PFSK-1 (cell line): ENCODE measurements around the gene SRRM1.

Source experiments
- FOXP2 ChIP-seq: optimal IDR thresholded peaks from 2 replicates; pipeline ENCODE3; 2011; ENCODE audit warnings: borderline replicate concordance, control low read depth, inconsistent platforms; ENCODE audit not compliant: insufficient read depth; ENCODE audit errors: extremely low read length, extremely low read depth
- POLR2AphosphoS5 ChIP-seq: IDR thresholded peaks from 2 replicates; pipeline ENCODE4 v1.6.1; 2012; ENCODE audit warnings: low read depth, mild to moderate bottlenecking, control low read depth, low read length, moderate library complexity
- SIN3A ChIP-seq: IDR thresholded peaks from 2 replicates; pipeline ENCODE4 v1.6.1; 2012; ENCODE audit warnings: mild to moderate bottlenecking, low read length, moderate library complexity, borderline replicate concordance; ENCODE audit not compliant: insufficient read depth
- TAF1 ChIP-seq: IDR thresholded peaks from 2 replicates; pipeline ENCODE4 v1.6.1; 2012; ENCODE audit warnings: low read length, control low read depth, borderline replicate concordance; ENCODE audit not compliant: insufficient read depth
- TF ChIP-seq, protein P1 (sequence below), 2 experiments: IDR thresholded peaks; 2 replicates each; pipeline versions ENCODE4 v1.6.1 to v1.8.0; 2011 to 2012; ENCODE audit warnings: low read depth in 2 of 2, low read length in 2 of 2, control low read depth in 1 of 2, inconsistent platforms in 1 of 2, mild to moderate bottlenecking in 1 of 2, moderate library complexity in 1 of 2; ENCODE audit not compliant: insufficient read depth in 1 of 2

DNA sequence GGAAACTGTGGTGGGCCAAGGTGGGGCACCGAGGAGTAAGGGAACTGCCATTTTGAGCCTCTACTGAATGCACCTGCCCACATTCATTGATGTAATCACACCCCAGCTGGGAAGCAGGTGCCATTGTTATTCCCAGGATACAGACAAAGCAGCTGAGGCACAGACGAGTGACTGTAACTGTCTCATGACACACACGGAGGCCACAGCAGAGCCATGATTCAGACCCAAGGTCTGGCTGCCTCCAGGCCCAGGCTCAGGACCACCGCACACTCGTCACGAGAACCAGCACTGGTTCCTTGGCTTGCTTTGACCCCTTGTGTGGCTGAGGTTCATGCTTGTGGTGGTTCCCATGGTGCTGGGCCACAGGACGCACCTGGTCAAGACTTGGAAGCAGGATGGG is 56.5 kb downstream of the SRRM1 start:
- TF ChIP-seq FOXP2 (no peak), POLR2AphosphoS5 (no peak), TAF1 (no peak), SIN3A (no peak)
- TF ChIP-seq, protein P1, sequence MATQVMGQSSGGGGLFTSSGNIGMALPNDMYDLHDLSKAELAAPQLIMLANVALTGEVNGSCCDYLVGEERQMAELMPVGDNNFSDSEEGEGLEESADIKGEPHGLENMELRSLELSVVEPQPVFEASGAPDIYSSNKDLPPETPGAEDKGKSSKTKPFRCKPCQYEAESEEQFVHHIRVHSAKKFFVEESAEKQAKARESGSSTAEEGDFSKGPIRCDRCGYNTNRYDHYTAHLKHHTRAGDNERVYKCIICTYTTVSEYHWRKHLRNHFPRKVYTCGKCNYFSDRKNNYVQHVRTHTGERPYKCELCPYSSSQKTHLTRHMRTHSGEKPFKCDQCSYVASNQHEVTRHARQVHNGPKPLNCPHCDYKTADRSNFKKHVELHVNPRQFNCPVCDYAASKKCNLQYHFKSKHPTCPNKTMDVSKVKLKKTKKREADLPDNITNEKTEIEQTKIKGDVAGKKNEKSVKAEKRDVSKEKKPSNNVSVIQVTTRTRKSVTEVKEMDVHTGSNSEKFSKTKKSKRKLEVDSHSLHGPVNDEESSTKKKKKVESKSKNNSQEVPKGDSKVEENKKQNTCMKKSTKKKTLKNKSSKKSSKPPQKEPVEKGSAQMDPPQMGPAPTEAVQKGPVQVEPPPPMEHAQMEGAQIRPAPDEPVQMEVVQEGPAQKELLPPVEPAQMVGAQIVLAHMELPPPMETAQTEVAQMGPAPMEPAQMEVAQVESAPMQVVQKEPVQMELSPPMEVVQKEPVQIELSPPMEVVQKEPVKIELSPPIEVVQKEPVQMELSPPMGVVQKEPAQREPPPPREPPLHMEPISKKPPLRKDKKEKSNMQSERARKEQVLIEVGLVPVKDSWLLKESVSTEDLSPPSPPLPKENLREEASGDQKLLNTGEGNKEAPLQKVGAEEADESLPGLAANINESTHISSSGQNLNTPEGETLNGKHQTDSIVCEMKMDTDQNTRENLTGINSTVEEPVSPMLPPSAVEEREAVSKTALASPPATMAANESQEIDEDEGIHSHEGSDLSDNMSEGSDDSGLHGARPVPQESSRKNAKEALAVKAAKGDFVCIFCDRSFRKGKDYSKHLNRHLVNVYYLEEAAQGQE (IDR thresholded peaks at IDR 0.05; ENCODE audit: insufficient read depth in 1 of 2, low read depth in 2 of 2, low read length in 2 of 2) = no peak
